Pancreas (tissue), 10 donors: ENCODE measurements around the gene HIVEP1. TPM values are rescaled to one million over a fixed set of nuclear protein-coding genes. Genes with fewer than 3 reads are reported as not detected.

ENCODE experiments used
- ATAC-seq, 4 donors: fragments of 200-7000 bp; cut with Tn5 transposase; one replicate each; pipeline versions ENCODE4 v1.8.0 to v1.9.1; 2020; ENCODE audit warnings: mild to moderate bottlenecking in 4 of 4, moderate library complexity in 4 of 4
- DNase-seq, 6 donors: peaks; one replicate each; pipeline ENCODE4 v3.0.0-alpha.2; 2020
- FAIRE-seq: peaks from 2 replicates; lab custom pipeline; 2012; peaks lifted over from hg19 to GRCh38; lab: Jason Lieb, UNC
- H3K27ac ChIP-seq, 4 donors: fragments of 200-600 bp; sonication (generic); 1 replicate in 3 of 4; 2 replicates in 1 of 4; pipeline versions ENCODE4 v1.5.0 to v1.8.0; 2020
- H3K27me3 ChIP-seq, 4 donors: fragments of 200-600 bp; one replicate each; pipeline ENCODE4 v1.8.0; 2021
- H3K36me3 ChIP-seq, 3 donors: fragments of 200-600 bp; sonication (generic) in 1 of 3; one replicate each; pipeline versions ENCODE4 v1.5.0 to v1.8.0; 2020 to 2021
- H3K4me1 ChIP-seq, 3 donors: fragments of 200-600 bp; one replicate each; pipeline ENCODE4 v1.8.0; 2021
- H3K4me3 ChIP-seq, 4 donors: fragments of 200-600 bp; sonication (generic) in 2 of 4; one replicate each; pipeline versions ENCODE4 v1.5.0 to v1.8.0; 2020 to 2021
- H3K9me3 ChIP-seq, 4 donors: fragments of 200-600 bp; one replicate each; pipeline ENCODE4 v1.8.0; 2021
- CTCF ChIP-seq, 4 donors: fragments of 200-600 bp; sonication (generic) in 3 of 4; IDR thresholded peaks; one replicate each; pipeline versions ENCODE4 v1.5.0 to v1.8.0; 2021; ENCODE audit warnings: antibody characterized with exemption in 4 of 4
- WGBS, 2 donors: extraction: QIAGEN DNeasy Blood & Tissue Kit; methylation state at CpG; one replicate each; pipeline ENCODE4 v1.1.7; 2013; 5-methylcytosine and 5-hydroxymethylcytosine counted together
- intact Hi-C, 3 donors: fragments of 100-400 bp; cut with DNase I; formaldehyde crosslinking; loops; one replicate each; pipeline versions ENCODE4 v1.11.1 to v1.14.2; 2022
- polyA plus RNA-seq, 2 donors: library from polyadenylated mRNA; stranded (reverse); fragments of 200-250 nt; gene quantifications; one replicate each; pipeline ENCODE4 v1.2.3, GENCODE V29; 2013
- total RNA-seq, 6 donors: library from RNA; stranded (reverse); fragmentation: NEBNext Ultra II Directional in 4 of 6; extraction: Animal tissue kit (Norgen Biotek cat#: 25700) in 4 of 6; gene quantifications; one replicate each; pipeline versions ENCODE4 v1.2.1 to v1.2.4, GENCODE V29; 2021 to 2023
- donor health status: healthy with polysubstance abuse.
- donor health status: DM: no; HTN: no; CAD: no; lungs with moderate emphysema.
- donor health status: DM: no; HTN: no; CAD: no.
- donor health status: control.
- donor health status: control.
- donor health status: Bipolar disorder and iron deficiency.
- donor health status: DM: yes; HTN: yes; CAD: no.
- donor health status: DM: no; HTN: no; CAD: no.
- donor health status: DM: no; HTN: no; CAD: no.
- donor health status: DM: yes; HTN: yes; CAD: no.

Gene HIVEP1
- total and polyA plus RNA-seq, 8 donors: 3.8 to 17.7 (median 9.2) TPM

GRCh38 chr6:12037798-12038197 lies 25.7 kb downstream of the HIVEP1 start:
- 81 to 92% methylated on average over 6 of the region's 6 CpGs for WGBS, 2 donors
- Histone ChIP-seq H3K36me3 (no peaks in the 10 kb centered on the region), H3K4me1 (peaks cover 7 to 18% (median 16%) of the 10 kb centered on the region in 3 donors), H3K9me3 (no peaks in the 10 kb centered on the region), H3K27ac (no peak overlapping the region), H3K27me3 (no peaks in the 10 kb centered on the region), H3K4me3 (no peak overlapping the region)
- no peak for DNase-seq
- no peak for ATAC-seq
- intact Hi-C loops: no loop called here
- no peak for TF ChIP-seq CTCF (IDR thresholded peaks at IDR 0.05)
- FAIRE-seq: no peak

- Histone ChIP-seq H3K27ac (no peak overlapping the region), H3K27me3 (no peaks in the 10 kb centered on the region), H3K36me3 (no peaks in the 10 kb centered on the region), H3K9me3 (no peaks in the 10 kb centered on the region), H3K4me1 (peaks cover 0 to 3% (median under 1%) of the 10 kb centered on the region in 3 donors), H3K4me3 (no peak overlapping the region)
- intact Hi-C loops: no loop called here
- TF ChIP-seq CTCF (IDR thresholded peaks at IDR 0.05): no peak
- DNase-seq (peak in 3 of 6 donors; percentile 26 to 66 (median 45)), FAIRE-seq (no peak), ATAC-seq (peak; percentile 30 to 83 (median 46))
- 61 to 70% methylated on average over 12 of the region's 12 CpGs for WGBS, 2 donors
These were observed 27.7 kb downstream of the HIVEP1 start for GRCh38 chr6:12039540-12040459.

- H3K36me3 ChIP-seq: no peaks in the 10 kb centered on the region
- FAIRE-seq (no peak), DNase-seq (no peak), ATAC-seq (no peak)
- H3K27me3 ChIP-seq: no peaks in the 10 kb centered on the region
- intact Hi-C loops: no loop called here
- H3K4me1 ChIP-seq: no peaks in the 10 kb centered on the region
- no peak overlapping the region for H3K4me3 ChIP-seq
- TF ChIP-seq CTCF (IDR thresholded peaks at IDR 0.05): no peak
- 87 to 93% methylated on average over 9 of the region's 9 CpGs for WGBS, 2 donors
- H3K27ac ChIP-seq: no peak overlapping the region
- H3K9me3 ChIP-seq: no peaks in the 10 kb centered on the region
These were observed 35.2 kb downstream of the HIVEP1 start for GRCh38 chr6:12047304-12047703.

- intact Hi-C loops: no loop called here
- no peaks in the 10 kb centered on the region for H3K9me3 ChIP-seq
- FAIRE-seq (no peak), DNase-seq (no peak), ATAC-seq (no peak)
- no peak overlapping the region for H3K27ac ChIP-seq
- 86 to 93% methylated on average over 10 of the region's 10 CpGs for WGBS, 2 donors
- H3K27me3 ChIP-seq: no peaks in the 10 kb centered on the region
- TF ChIP-seq CTCF (IDR thresholded peaks at IDR 0.05): no peak
- H3K36me3 ChIP-seq: no peaks in the 10 kb centered on the region
- no peaks in the 10 kb centered on the region for H3K4me1 ChIP-seq
- no peak overlapping the region for H3K4me3 ChIP-seq
These were observed 35.8 kb downstream of the HIVEP1 start for GRCh38 chr6:12047792-12048432.
